ENCODE measurements around the gene MATN4. TPM values are rescaled to one million over a fixed set of nuclear protein-coding genes. Genes with fewer than 3 reads are reported as not detected.

Gene MATN4
- total and polyA plus RNA-seq, 3 donors from 2014 or later, result 1.1 to 3.5 (median 2.8) TPM

DNA sequence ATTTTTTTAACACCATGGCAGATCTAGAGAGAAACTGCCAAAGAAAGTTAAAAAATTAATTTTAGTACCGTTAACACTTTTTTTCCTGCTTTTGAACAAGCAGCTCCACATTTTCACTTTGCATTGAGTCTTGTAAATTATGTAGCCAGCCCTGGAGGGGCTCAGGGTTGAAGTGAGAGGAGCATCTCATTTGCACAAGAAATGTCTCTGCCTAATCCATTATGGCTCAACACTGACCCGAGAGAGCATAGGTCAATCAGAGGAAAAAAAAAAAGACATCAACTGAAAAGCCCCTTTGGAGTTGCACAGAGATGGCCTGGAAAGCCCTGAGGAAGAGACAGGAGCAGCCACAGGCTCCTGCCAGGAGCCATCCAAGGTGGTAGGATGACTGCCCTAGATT is 49.4 kb downstream of the MATN4 start:
- intact Hi-C loops (cut with DNase I; ENCODE audit: low total_unique reads), result no loop called here
- TF ChIP-seq, protein P1, sequence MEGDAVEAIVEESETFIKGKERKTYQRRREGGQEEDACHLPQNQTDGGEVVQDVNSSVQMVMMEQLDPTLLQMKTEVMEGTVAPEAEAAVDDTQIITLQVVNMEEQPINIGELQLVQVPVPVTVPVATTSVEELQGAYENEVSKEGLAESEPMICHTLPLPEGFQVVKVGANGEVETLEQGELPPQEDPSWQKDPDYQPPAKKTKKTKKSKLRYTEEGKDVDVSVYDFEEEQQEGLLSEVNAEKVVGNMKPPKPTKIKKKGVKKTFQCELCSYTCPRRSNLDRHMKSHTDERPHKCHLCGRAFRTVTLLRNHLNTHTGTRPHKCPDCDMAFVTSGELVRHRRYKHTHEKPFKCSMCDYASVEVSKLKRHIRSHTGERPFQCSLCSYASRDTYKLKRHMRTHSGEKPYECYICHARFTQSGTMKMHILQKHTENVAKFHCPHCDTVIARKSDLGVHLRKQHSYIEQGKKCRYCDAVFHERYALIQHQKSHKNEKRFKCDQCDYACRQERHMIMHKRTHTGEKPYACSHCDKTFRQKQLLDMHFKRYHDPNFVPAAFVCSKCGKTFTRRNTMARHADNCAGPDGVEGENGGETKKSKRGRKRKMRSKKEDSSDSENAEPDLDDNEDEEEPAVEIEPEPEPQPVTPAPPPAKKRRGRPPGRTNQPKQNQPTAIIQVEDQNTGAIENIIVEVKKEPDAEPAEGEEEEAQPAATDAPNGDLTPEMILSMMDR (IDR thresholded peaks at IDR 0.05), result no peak
- no peak for TF ChIP-seq POLR2A (IDR thresholded peaks at IDR 0.05)
- Histone ChIP-seq H3K27me3 (no peaks in the 10 kb centered on the region), H3K36me3 (ENCODE audit: low read depth, missing control alignments) (no peaks in the 10 kb centered on the region), H3K4me1 (no peaks in the 10 kb centered on the region), H3K9me3 (no peaks in the 10 kb centered on the region), H3K27ac (no peak overlapping the region), H3K4me3 (no peak overlapping the region)
- 49 to 61% methylated on average over 2 of the region's 2 CpGs for WGBS, 2 donors
- no peak for DNase-seq

DNA sequence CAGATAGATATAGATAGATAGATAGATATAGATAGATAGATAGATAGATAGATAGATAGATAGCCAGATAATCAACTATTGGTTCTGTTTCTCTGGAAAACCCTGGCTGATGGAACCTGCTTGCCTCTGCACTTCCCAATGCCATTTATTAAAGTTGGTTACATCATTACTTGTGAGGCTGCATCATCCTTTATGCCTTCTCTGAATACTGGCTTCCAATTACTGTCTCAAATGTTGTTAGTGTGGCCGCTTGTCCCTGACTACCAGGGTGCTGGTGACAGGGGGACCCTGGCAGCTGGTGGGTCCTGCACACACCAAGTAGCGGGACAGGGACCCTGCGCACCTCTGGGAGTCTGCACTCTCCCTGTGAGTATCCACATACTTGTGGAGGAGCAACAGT is 49.8 kb downstream of the MATN4 start:
- WGBS, 2 donors, result 89 to 94% methylated on average over 3 of the region's 3 CpGs
- intact Hi-C loops (cut with DNase I; ENCODE audit: low total_unique reads), result no loop called here
- Histone ChIP-seq H3K36me3 (ENCODE audit: low read depth, missing control alignments) (no peaks in the 10 kb centered on the region), H3K27ac (no peak overlapping the region), H3K4me3 (no peak overlapping the region), H3K9me3 (no peaks in the 10 kb centered on the region), H3K27me3 (no peaks in the 10 kb centered on the region), H3K4me1 (no peaks in the 10 kb centered on the region)
- no peak for TF ChIP-seq POLR2A (IDR thresholded peaks at IDR 0.05)
- TF ChIP-seq, protein P1 (IDR thresholded peaks at IDR 0.05), result no peak
- no peak for DNase-seq

DNA sequence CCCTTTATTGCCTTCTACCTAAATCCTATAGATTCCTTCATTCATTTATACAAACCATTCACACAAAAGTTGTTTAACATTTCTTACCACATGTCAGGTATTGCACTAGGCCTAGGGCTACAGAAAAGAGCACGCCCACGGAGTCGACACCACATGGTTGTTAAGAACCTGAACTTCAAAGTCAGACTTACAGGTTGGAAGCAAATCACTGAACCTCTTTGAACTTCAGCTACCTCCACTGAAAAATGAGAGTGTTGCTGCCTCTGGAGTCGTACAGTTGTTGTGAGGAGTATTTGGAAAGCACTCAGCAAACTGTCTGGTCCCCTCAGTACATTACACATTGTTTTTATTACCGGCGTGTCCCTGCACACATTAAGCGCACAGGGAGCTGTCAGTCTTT is 50.4 kb downstream of the MATN4 start:
- Histone ChIP-seq H3K4me1 (no peaks in the 10 kb centered on the region), H3K9me3 (no peaks in the 10 kb centered on the region), H3K27me3 (no peaks in the 10 kb centered on the region), H3K36me3 (ENCODE audit: low read depth, missing control alignments) (no peaks in the 10 kb centered on the region), H3K27ac (no peak overlapping the region), H3K4me3 (no peak overlapping the region)
- intact Hi-C loops (cut with DNase I; ENCODE audit: low total_unique reads), result no loop called here
- no peak for TF ChIP-seq POLR2A (IDR thresholded peaks at IDR 0.05)
- TF ChIP-seq, protein P1 (IDR thresholded peaks at IDR 0.05), result no peak
- DNase-seq, result no peak
- WGBS, 2 donors, result 89 to 90% methylated on average over 7 of the region's 7 CpGs

DNA sequence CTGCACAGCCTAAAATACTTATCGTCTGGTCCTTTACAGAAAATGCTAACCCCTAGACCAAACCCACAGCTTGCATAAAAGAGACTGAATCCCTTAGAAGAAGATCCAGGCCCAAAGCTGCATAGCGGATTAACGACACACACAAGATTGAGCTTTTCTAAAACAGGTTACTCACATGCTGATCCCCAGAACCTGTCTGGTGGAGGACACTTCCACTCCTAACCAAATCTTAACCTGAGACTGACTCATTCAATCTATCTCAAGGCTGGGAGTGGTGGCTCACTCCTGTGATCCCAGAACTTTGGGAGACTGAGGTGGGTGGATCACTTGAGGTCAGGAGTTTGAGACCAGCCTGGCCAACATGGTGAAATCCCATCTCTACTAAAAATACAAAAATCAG is 50.9 kb downstream of the MATN4 start:
- TF ChIP-seq, protein P1 (IDR thresholded peaks at IDR 0.05), result no peak
- TF ChIP-seq POLR2A (IDR thresholded peaks at IDR 0.05), result no peak
- WGBS, 2 donors, result 59 to 92% methylated on average over 3 of the region's 3 CpGs
- Histone ChIP-seq H3K27me3 (no peaks in the 10 kb centered on the region), H3K4me3 (no peak overlapping the region), H3K36me3 (ENCODE audit: low read depth, missing control alignments) (no peaks in the 10 kb centered on the region), H3K4me1 (no peaks in the 10 kb centered on the region), H3K27ac (no peak overlapping the region), H3K9me3 (no peaks in the 10 kb centered on the region)
- intact Hi-C loops (cut with DNase I; ENCODE audit: low total_unique reads), result no loop called here
- no peak for DNase-seq

DNA sequence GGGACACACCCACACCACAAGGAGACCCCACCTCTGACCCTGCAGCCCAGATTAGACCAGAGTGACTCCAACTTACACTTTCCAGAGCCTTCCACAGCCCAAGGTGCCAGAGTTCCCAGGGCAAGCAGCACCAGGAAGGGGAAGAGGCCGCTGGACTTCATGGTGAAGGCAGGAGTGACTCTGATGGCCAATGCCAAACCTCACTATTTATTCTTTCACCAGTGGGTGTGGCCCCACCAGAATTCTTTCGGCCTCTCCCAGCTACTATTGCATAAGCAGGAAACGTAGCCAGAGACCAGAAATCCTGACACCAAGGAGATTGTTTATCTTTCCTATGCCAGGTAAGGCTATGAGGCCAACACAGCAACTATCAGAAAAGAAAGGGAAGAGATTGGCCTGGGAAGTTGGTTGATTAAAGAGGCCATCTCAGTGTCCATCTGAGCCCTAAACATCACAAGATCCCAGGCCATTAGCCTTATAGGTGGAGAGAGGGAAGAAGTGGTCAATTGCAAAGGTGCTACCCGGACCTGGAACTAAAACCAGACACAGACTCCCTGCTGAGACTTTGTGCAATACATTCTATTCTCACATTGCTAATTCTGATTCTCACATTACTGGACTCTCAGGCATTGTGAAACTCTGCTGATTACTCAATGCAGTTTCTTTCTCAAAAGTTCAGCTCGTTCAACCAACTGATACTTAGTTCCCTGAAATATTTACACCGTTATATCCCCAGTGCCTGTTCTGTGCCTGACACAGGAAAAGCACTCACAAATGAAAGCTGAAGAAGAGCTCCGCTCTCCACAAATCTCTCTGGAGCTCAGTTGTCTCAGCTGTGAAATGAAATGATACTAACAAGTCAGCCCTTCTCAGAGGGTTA is 53.5 kb downstream of the MATN4 start, which contains the start of gene SLPI:
SLPI (minus strand) TSS at position 182 of the 880 bp plus-strand sequence; CDS start at position 161, 21 bp downstream.
- Histone ChIP-seq H3K27ac (no peak within 1 kb of the TSS), H3K9me3 (no peaks in the 10 kb centered on the region), H3K4me3 (no peak within 1 kb of the TSS), H3K27me3 (no peaks in the 10 kb centered on the region), H3K36me3 (ENCODE audit: low read depth, missing control alignments) (no peaks in the 10 kb centered on the region), H3K4me1 (no peaks in the 10 kb centered on the region)
- DNase-seq, result no peak
- intact Hi-C loops (cut with DNase I; ENCODE audit: low total_unique reads), result no loop called here
- TF ChIP-seq, protein P1 (IDR thresholded peaks at IDR 0.05), result no peak
- no peak for TF ChIP-seq POLR2A (IDR thresholded peaks at IDR 0.05)
- WGBS, 2 donors, result 63 to 65% methylated on average over 7 of the region's 7 CpGs
